Fibroblast of lung (primary cell): ENCODE results near the gene PDE8B. TPM values are rescaled to one million over a fixed set of nuclear protein-coding genes. Genes with fewer than 3 reads are reported as not detected.

ENCODE experiments used
- DNase-seq, 2 donors: peaks; one replicate each; pipeline versions ENCODE4 v3.0.0 to v3.0.0-alpha.2; 2010; ENCODE audit warnings: low read depth in 2 of 2
- H2AFZ ChIP-seq: 2 replicates; pipeline ENCODE4 v1.5.1; 2012; ENCODE audit warnings: low read length, control low read depth, inconsistent platforms
- H3K27ac ChIP-seq: 2 replicates; pipeline ENCODE4 v1.5.1; 2011; ENCODE audit warnings: low read length, control low read depth; ENCODE audit not compliant: insufficient read depth
- H3K27me3 ChIP-seq: 2 replicates; pipeline ENCODE4 v1.5.1; 2011; ENCODE audit warnings: mild to moderate bottlenecking, low read length; ENCODE audit not compliant: control insufficient read depth, insufficient read depth
- H3K36me3 ChIP-seq: 2 replicates; pipeline ENCODE4 v1.5.1; 2011; ENCODE audit warnings: low read length; ENCODE audit not compliant: control insufficient read depth, insufficient read depth
- H3K4me1 ChIP-seq: 2 replicates; pipeline ENCODE4 v1.5.1; 2011; ENCODE audit warnings: low read length; ENCODE audit not compliant: control insufficient read depth, insufficient read depth; ENCODE audit errors: extremely low read depth
- H3K4me2 ChIP-seq: 2 replicates; pipeline ENCODE4 v1.5.1; 2011; ENCODE audit warnings: low read length, control low read depth; ENCODE audit not compliant: insufficient read depth; ENCODE audit errors: extremely low read depth
- H3K4me3 ChIP-seq, 4 experiments: fragments of 200-600 bp in 1 of 4; sonication (generic) in 1 of 4; replicated peaks in 1 of 4; 2 replicates each; pipeline ENCODE4 v1.5.1; 2011 to 2016; ENCODE audit warnings: low read length in 4 of 4, low read depth in 3 of 4, mild to moderate bottlenecking in 3 of 4, control low read depth in 2 of 4, inconsistent platforms in 1 of 4, mixed read lengths in 1 of 4; ENCODE audit not compliant: insufficient read depth in 1 of 4; ENCODE audit errors: control extremely low read depth in 1 of 4
- H3K79me2 ChIP-seq: 2 replicates; pipeline ENCODE4 v1.5.1; 2012; ENCODE audit warnings: mild to moderate bottlenecking, low read length, inconsistent platforms; ENCODE audit not compliant: control insufficient read depth, insufficient read depth
- H3K9ac ChIP-seq: 2 replicates; pipeline ENCODE4 v1.5.1; 2011; ENCODE audit warnings: mild to moderate bottlenecking, low read length, control low read depth; ENCODE audit not compliant: insufficient read depth
- H3K9me3 ChIP-seq: 2 replicates; pipeline ENCODE4 v1.5.1; 2012; ENCODE audit warnings: low read depth, low read length; ENCODE audit not compliant: control insufficient read depth, insufficient read depth
- H4K20me1 ChIP-seq: 2 replicates; pipeline ENCODE4 v1.5.1; 2011; ENCODE audit warnings: low read length; ENCODE audit not compliant: control insufficient read depth, insufficient read depth; ENCODE audit errors: extremely low read depth
- EZH2 ChIP-seq: IDR thresholded peaks from 2 replicates; pipeline ENCODE4 v1.5.1; 2012; ENCODE audit warnings: low read length, control low read depth, mild to moderate bottlenecking; ENCODE audit errors: missing control alignments
- polyA plus RNA-seq, 2 donors: library from polyadenylated mRNA; depleted of rRNA in 1 of 2; stranded (reverse) in 1 of 2; unstranded in 1 of 2; fragments of >200 nt; gene quantifications; 2 replicates each; pipeline ENCODE4 v1.2.1, GENCODE V29; 2011 to 2012; ENCODE audit warnings: missing spikeins in 1 of 2
- total RNA-seq: library from RNA; depleted of rRNA; stranded (reverse); fragments of >200 nt; gene quantifications from 2 replicates; pipeline ENCODE4 v1.2.1, GENCODE V29; 2014
- TF ChIP-seq, protein P1 (sequence below), 2 donors: IDR thresholded peaks in 1 of 2; conservative IDR thresholded peaks in 1 of 2; 1 replicate in 1 of 2; 2 replicates in 1 of 2; pipeline ENCODE4 v1.5.1; 2011 to 2012; ENCODE audit warnings: low read length in 2 of 2, control low read depth in 1 of 2, inconsistent platforms in 1 of 2, low read depth in 1 of 2, mild to moderate bottlenecking in 1 of 2

Gene PDE8B
- total and polyA plus RNA-seq, 2 donors (not counting 1 experiment from before 2014, with no cell fraction given) = 0.17 to 0.18 TPM

DNA sequence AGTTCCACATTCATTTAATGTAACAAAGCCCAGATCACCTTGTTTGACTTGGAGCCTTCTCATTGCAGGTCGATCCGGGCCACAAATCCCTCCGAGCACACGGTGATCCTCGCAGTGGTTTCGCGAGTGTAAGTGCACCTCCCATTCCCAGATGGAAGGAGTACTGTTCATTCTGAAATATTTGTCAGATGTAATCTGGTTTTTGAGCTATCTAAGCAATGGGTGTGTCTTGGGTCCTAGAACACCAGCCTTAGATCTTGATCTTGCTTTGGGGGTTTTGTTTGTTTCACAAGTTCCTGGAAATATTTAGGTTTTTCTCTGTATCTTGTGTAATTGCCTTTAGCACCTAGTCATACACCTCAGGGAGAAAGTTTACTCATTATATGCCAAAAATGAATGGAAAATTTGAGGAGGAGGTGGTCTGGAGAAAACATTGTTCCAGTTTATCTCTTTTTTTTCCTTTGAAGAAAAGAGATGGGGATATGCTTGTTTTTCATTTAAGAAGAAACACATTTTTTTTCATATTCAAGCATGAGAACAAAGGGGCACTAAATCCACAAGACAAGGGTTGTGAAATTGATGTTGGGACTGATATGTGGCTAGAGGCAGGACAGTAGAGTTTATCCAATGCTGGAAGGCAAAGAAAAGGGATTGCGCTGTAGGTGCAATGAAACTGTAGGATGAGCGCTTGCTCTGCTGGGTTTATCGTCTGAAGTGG is 118.6 kb downstream of the PDE8B start:
- H3K27ac ChIP-seq = no peak overlapping the region
- no peak overlapping the region for H2AFZ ChIP-seq
- no peaks in the 10 kb centered on the region for H4K20me1 ChIP-seq
- H3K27me3 ChIP-seq = no peaks in the 10 kb centered on the region
- DNase-seq = no peak
- H3K4me1 ChIP-seq = no peaks in the 10 kb centered on the region
- no peaks in the 10 kb centered on the region for H3K79me2 ChIP-seq
- no peak overlapping the region for H3K4me3 ChIP-seq
- no peak for TF ChIP-seq EZH2
- TF ChIP-seq, protein P1, sequence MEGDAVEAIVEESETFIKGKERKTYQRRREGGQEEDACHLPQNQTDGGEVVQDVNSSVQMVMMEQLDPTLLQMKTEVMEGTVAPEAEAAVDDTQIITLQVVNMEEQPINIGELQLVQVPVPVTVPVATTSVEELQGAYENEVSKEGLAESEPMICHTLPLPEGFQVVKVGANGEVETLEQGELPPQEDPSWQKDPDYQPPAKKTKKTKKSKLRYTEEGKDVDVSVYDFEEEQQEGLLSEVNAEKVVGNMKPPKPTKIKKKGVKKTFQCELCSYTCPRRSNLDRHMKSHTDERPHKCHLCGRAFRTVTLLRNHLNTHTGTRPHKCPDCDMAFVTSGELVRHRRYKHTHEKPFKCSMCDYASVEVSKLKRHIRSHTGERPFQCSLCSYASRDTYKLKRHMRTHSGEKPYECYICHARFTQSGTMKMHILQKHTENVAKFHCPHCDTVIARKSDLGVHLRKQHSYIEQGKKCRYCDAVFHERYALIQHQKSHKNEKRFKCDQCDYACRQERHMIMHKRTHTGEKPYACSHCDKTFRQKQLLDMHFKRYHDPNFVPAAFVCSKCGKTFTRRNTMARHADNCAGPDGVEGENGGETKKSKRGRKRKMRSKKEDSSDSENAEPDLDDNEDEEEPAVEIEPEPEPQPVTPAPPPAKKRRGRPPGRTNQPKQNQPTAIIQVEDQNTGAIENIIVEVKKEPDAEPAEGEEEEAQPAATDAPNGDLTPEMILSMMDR (conservative IDR thresholded peaks at IDR 0.05 in 1 of 2, IDR thresholded peaks at IDR 0.05 in 1 of 2; ENCODE audit: low read depth in 1 of 2, low read length in 2 of 2) = no peak
- no peak overlapping the region for H3K9ac ChIP-seq
- no peaks in the 10 kb centered on the region for H3K36me3 ChIP-seq
- no peak overlapping the region for H3K4me2 ChIP-seq
- H3K9me3 ChIP-seq = no peaks in the 10 kb centered on the region

DNA sequence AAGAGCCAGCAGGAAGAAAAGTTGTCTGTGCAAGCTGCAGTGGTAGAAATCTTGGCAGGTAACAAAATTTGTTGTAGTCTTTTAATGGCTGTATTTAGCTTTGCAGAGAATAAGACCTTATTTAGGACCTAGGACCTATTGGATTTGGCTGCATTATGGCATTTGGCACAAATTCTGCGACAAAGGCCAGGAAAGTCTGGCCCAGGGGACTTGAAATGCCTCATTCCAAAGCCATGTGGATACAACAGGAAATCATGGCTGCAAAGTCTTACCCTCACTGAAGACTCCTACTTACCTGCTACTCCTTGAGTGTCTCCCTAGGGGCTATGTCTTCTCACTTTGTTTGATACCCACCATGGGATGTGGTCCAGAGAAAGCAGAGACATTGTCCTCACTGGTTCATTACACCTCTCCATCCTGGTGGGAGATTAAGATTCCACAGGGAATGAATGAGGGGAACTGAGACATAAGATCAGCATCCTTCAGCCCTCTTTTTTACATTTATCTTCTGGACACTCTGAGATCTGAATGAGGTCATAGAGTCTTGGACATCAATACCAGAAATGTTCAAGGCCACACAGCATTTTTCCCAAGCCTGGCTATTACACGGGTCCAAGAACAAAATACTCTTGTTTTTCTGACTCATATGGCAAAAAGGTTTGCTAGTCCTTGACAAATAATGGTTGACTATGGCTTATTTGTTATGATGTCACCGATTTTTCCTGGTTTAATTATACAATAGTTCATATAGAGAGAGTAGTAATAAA is 119.4 kb downstream of the PDE8B start:
- Histone ChIP-seq H3K9me3 (no peaks in the 10 kb centered on the region), H4K20me1 (no peaks in the 10 kb centered on the region), H2AFZ (no peak overlapping the region), H3K27ac (no peak overlapping the region), H3K27me3 (no peaks in the 10 kb centered on the region), H3K36me3 (no peaks in the 10 kb centered on the region), H3K4me3 (no peak overlapping the region), H3K4me1 (no peaks in the 10 kb centered on the region), H3K4me2 (no peak overlapping the region), H3K79me2 (no peaks in the 10 kb centered on the region), H3K9ac (no peak overlapping the region)
- TF ChIP-seq, protein P1 (conservative IDR thresholded peaks at IDR 0.05 in 1 of 2, IDR thresholded peaks at IDR 0.05 in 1 of 2; ENCODE audit: low read depth in 1 of 2, low read length in 2 of 2) = no peak
- TF ChIP-seq EZH2 = no peak
- no peak for DNase-seq

DNA sequence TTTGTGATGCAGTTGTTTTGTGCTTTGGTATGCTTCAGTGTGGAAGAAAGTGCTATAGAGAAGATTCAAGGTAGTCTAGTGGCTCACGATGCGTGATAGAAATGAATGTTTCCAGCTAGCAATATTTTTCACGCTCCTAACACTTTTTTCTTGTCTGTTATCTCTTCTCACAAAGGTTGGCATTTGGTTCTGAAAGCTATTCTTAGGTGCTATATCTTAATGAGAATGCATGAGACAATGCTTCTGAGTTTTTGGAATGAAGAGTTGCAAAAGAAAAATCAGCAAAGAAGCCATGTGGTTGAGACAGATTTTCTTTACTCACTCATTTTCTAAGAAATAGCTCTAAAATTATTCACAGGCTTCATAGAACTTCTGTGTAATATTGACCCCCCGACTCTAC is 122.6 kb downstream of the PDE8B start:
- no peak overlapping the region for H3K27ac ChIP-seq

More for the DNA sequence above, 122.6 kb downstream of the PDE8B start:
- no peak overlapping the region for H3K4me3 ChIP-seq
- H3K9ac ChIP-seq = no peak overlapping the region
- H3K4me1 ChIP-seq = no peaks in the 10 kb centered on the region
- H2AFZ ChIP-seq = no peak overlapping the region
- no peaks in the 10 kb centered on the region for H3K36me3 ChIP-seq
- no peak for TF ChIP-seq EZH2
- TF ChIP-seq, protein P1 (conservative IDR thresholded peaks at IDR 0.05 in 1 of 2, IDR thresholded peaks at IDR 0.05 in 1 of 2; ENCODE audit: low read depth in 1 of 2, low read length in 2 of 2) = no peak
- H3K79me2 ChIP-seq = no peaks in the 10 kb centered on the region
- no peaks in the 10 kb centered on the region for H3K9me3 ChIP-seq
- no peak for DNase-seq
- no peak overlapping the region for H3K4me2 ChIP-seq
- no peaks in the 10 kb centered on the region for H4K20me1 ChIP-seq
- H3K27me3 ChIP-seq = no peaks in the 10 kb centered on the region
